HG02763 (cell line): ENCODE data around the gene LMCD1.

Experiments used
- ATAC-seq: cut with Tn5 transposase; IDR thresholded peaks from one replicate; pipeline ENCODE4 v1.9.1; 2021; ENCODE audit warnings: mild to moderate bottlenecking, moderate library complexity; ENCODE audit not compliant: unreplicated experiment

LMCD1 gene

GRCh38 chr3:8608041-8608790 is 106.6 kb downstream of the LMCD1 start:
- ATAC-seq: no peak

- no peak for ATAC-seq
These were observed 107.3 kb downstream of the LMCD1 start for GRCh38 chr3:8608791-8609467.

- ATAC-seq: no peak
These were observed 109.3 kb downstream of the LMCD1 start for GRCh38 chr3:8610951-8611350.

GRCh38 chr3:8617921-8618320 is 116.3 kb downstream of the LMCD1 start:
- no peak for ATAC-seq

GRCh38 chr3:8618950-8619349 is 117.3 kb downstream of the LMCD1 start:
- ATAC-seq: no peak

- no peak for ATAC-seq
These were observed 117.9 kb downstream of the LMCD1 start for GRCh38 chr3:8619548-8619947.

GRCh38 chr3:8621141-8621540 is 119.5 kb downstream of the LMCD1 start:
- no peak for ATAC-seq

- no peak for ATAC-seq
These were observed 120.2 kb downstream of the LMCD1 start for GRCh38 chr3:8621872-8622271.

- peak; percentile 86 for ATAC-seq
These were observed 121.5 kb downstream of the LMCD1 start for GRCh38 chr3:8622873-8623691.

GRCh38 chr3:8623741-8624140 is 122.1 kb downstream of the LMCD1 start:
- no peak for ATAC-seq
